PC-9 (cell line): ENCODE data around the gene CHAD. TPM values are rescaled to one million over a fixed set of nuclear protein-coding genes. Genes with fewer than 3 reads are reported as not detected.

ENCODE experiments used
- BruUV-seq: library from RNA; stranded (reverse); fragments of 400-500 nt; replicated peaks from 2 replicates; lab custom pipeline; 2021; lab: Mats Ljungman, UMichigan
- CTCF ChIA-PET: fragments of 300-600 bp; sonication (Branson Sonifier 250); formaldehyde crosslinking; loops from one replicate; lab custom pipeline; 2022; ENCODE audit warnings: antibody characterized with exemption; lab: Charles Lee
- POLR2A ChIA-PET: fragments of 300-600 bp; sonication (Branson Sonifier 250); formaldehyde crosslinking; loops from one replicate; lab custom pipeline; 2022; ENCODE audit warnings: antibody characterized with exemption; ENCODE audit not compliant: unreplicated experiment; lab: Charles Lee
- DNase-seq, 2 experiments: peaks; one replicate each; pipeline versions ENCODE4 v3.0.0 to v3.0.0-alpha.2; 2015 to 2022; ENCODE audit warnings: mixed read lengths in 1 of 2
- H2AFZ ChIP-seq: fragments of 200-600 bp; sonication (generic); 2 replicates; pipeline ENCODE4 v1.8.1; 2017; ENCODE audit warnings: antibody characterized with exemption
- H3F3A ChIP-seq: fragments of 200-600 bp; sonication (generic); 2 replicates; pipeline ENCODE4 v1.8.1; 2017; ENCODE audit warnings: antibody characterized with exemption, mild to moderate bottlenecking, low read depth; ENCODE audit not compliant: insufficient read depth
- H3K27ac ChIP-seq: fragments of 200-600 bp; sonication (generic); 2 replicates; pipeline ENCODE4 v1.6.1; 2016; ENCODE audit warnings: mixed run types
- H3K27me3 ChIP-seq: fragments of 200-600 bp; sonication (generic); 2 replicates; pipeline ENCODE4 v1.6.1; 2016; ENCODE audit warnings: low read depth, mixed run types; ENCODE audit not compliant: insufficient read depth
- H3K36me3 ChIP-seq: fragments of 200-600 bp; sonication (generic); 2 replicates; pipeline ENCODE4 v1.6.1; 2016; ENCODE audit warnings: low read depth, mixed run types
- H3K4me1 ChIP-seq: fragments of 200-600 bp; sonication (generic); replicated peaks from 2 replicates; pipeline ENCODE4 v1.6.1; 2016; ENCODE audit warnings: mixed run types; ENCODE audit not compliant: insufficient read depth
- H3K4me2 ChIP-seq: fragments of 200-600 bp; sonication (generic); 2 replicates; pipeline ENCODE4 v1.6.1; 2017; ENCODE audit warnings: mixed run types
- H3K4me3 ChIP-seq: fragments of 200-600 bp; sonication (generic); 2 replicates; pipeline ENCODE4 v1.6.1; 2016; ENCODE audit warnings: mixed run types
- H3K79me2 ChIP-seq: fragments of 200-600 bp; sonication (generic); 2 replicates; pipeline ENCODE4 v1.6.1; 2017; ENCODE audit warnings: low read depth, mixed run types
- H3K9me2 ChIP-seq: fragments of 200-600 bp; sonication (generic); 2 replicates; pipeline ENCODE4 v1.8.1; 2017; ENCODE audit warnings: mild to moderate bottlenecking; ENCODE audit not compliant: insufficient read depth
- H3K9me3 ChIP-seq: fragments of 200-600 bp; sonication (generic); 2 replicates; pipeline ENCODE4 v1.8.1; 2016; ENCODE audit warnings: low read depth; ENCODE audit not compliant: insufficient read depth
- H4K20me1 ChIP-seq: fragments of 200-600 bp; sonication (generic); 2 replicates; pipeline ENCODE4 v1.8.1; 2017; ENCODE audit not compliant: insufficient read depth
- CTCF ChIP-seq: fragments of 200-600 bp; sonication (generic); conservative IDR thresholded peaks from 2 replicates; pipeline ENCODE4 v1.6.1; 2017; ENCODE audit warnings: mixed run types, antibody characterized with exemption, mild to moderate bottlenecking, moderate library complexity
- EZH2 ChIP-seq: fragments of 200-600 bp; sonication (generic); IDR thresholded peaks from 2 replicates; pipeline ENCODE4 v1.8.0; 2017; ENCODE audit warnings: antibody characterized with exemption, low read depth
- intact Hi-C: fragments of 100-400 bp; cut with micrococcal nuclease; formaldehyde crosslinking; loops from one replicate; pipeline ENCODE4 v1.10.0; 2022; ENCODE audit not compliant: unreplicated experiment
- total RNA-seq: library from RNA; stranded (reverse); gene quantifications from 2 replicates; pipeline ENCODE4 v1.2.3, GENCODE V29; 2021

The CHAD gene
- total RNA-seq, 1 experiment from 2014 or later: not detected

DNA sequence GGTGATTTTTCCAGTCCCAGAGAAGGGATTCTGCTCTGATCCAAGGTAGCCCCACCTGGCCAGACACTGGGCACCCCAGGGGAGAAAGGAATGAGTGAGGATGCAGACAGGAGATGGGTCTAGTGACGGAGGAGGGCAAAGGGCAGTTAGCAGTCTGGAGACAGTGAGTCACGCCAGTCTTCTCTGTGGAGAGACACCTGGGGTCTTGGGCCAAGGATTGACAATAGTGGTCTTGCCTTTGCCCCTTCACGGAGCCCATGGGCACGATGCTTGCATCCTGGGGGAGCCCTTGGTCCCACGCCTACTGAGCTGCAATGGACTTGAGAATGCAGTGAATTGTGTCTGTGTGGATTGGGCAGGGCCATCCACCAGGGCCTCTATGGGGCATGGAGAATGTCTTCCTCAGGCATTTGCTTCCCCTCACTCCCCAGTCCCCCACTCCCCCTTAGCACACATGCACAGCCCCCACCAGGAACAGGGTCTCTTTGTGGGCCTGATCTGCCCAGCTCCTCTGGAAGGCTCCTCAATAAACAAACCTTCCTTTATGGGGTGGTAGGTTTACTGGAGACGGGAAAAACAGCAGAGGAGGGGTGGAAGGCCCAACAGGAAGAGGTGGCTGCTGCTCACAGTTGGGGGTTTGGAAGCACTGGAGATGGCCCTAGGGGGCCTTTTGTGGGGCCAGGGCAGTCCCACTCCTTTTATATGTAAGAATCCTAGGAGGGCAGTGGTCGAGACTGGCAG lies 1.4 kb downstream of the CHAD start:
- CTCF ChIA-PET: no interaction called here
- POLR2A ChIA-PET: interaction anchor here (0.6 kb wide), 1 partner anchor 403 kb away, joined by 9 read pairs; no protein-coding TSS in a partner anchor
- no peak overlapping the region for H3K4me3 ChIP-seq
- no peak overlapping the region for H3K4me2 ChIP-seq
- H3K27me3 ChIP-seq: no peaks in the 10 kb centered on the region
- BruUV-seq: no TSS peak
- H4K20me1 ChIP-seq: no peaks in the 10 kb centered on the region
- 0 out of 2 replicates have a peak, but pooled peaks cover 4% of the 10 kb centered on the region for H3K4me1 ChIP-seq
- H3K79me2 ChIP-seq: no peaks in the 10 kb centered on the region
- 0 out of 2 replicates have a peak, but pooled peaks cover 14% of the 10 kb centered on the region for H3K36me3 ChIP-seq
- no peak overlapping the region for H3K27ac ChIP-seq
- DNase-seq: no peak
- no peaks in the 10 kb centered on the region for H3K9me3 ChIP-seq
- TF ChIP-seq EZH2 (no peak), CTCF (no peak)
- intact Hi-C loops: no loop called here
- no peak overlapping the region for H2AFZ ChIP-seq
- H3F3A ChIP-seq: peaks cover 12% of the 10 kb centered on the region; the same call in 1 of the 2 replicates
- no peaks in the 10 kb centered on the region for H3K9me2 ChIP-seq

GRCh38 chr17:50466371-50467113 lies 2.1 kb downstream of the CHAD start:
- no peak overlapping the region for H3K4me3 ChIP-seq
- intact Hi-C loops: no loop called here
- ChIA-PET CTCF (no interaction called here), POLR2A (no interaction called here)
- H3K27me3 ChIP-seq: no peaks in the 10 kb centered on the region
- no peaks in the 10 kb centered on the region for H4K20me1 ChIP-seq
- H3K36me3 ChIP-seq: 0 out of 2 replicates have a peak, but pooled peaks cover 16% of the 10 kb centered on the region
- no peaks in the 10 kb centered on the region for H3K79me2 ChIP-seq
- no TSS peak for BruUV-seq
- H3K4me1 ChIP-seq: 0 out of 2 replicates have a peak, but pooled peaks cover 4% of the 10 kb centered on the region
- no peaks in the 10 kb centered on the region for H3K9me3 ChIP-seq
- no peaks in the 10 kb centered on the region for H3K9me2 ChIP-seq
- H3F3A ChIP-seq: peaks cover 8% of the 10 kb centered on the region; the same call in 1 of the 2 replicates
- no peak for DNase-seq
- H2AFZ ChIP-seq: no peak overlapping the region
- no peak for TF ChIP-seq EZH2
- TF ChIP-seq CTCF: no peak
- no peak overlapping the region for H3K27ac ChIP-seq
- H3K4me2 ChIP-seq: no peak overlapping the region

DNA sequence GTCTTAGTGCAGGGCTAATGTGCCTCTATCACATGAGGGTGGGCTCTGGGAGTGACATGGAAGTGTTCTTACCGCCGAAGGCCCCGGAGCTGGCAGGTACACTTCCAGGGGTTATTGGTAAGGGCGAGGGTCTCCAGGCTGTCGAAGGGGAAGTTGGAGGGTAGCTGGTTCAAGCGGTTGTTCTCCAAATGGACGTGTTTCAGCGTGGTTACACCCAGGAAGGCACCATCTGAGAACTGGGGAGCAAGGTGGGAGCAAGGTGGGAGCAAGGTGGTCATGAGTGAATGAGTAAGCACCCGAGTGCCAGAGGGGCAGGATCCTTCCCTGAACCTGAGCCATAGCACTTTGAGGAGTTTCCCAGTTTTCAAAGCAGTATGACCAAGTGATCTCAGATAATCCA lies 3.0 kb downstream of the CHAD start:
- no peaks in the 10 kb centered on the region for H3K9me3 ChIP-seq
- H3K9me2 ChIP-seq: no peaks in the 10 kb centered on the region
- ChIA-PET CTCF (no interaction called here), POLR2A (no interaction called here)
- H4K20me1 ChIP-seq: no peaks in the 10 kb centered on the region
- H3K4me2 ChIP-seq: no peak overlapping the region
- TF ChIP-seq EZH2: no peak
- no peak for TF ChIP-seq CTCF
- no peak for DNase-seq
- H3F3A ChIP-seq: peaks cover 8% of the 10 kb centered on the region; the same call in 1 of the 2 replicates
- H2AFZ ChIP-seq: no peak overlapping the region
- H3K79me2 ChIP-seq: no peaks in the 10 kb centered on the region
- no TSS peak for BruUV-seq
- H3K27ac ChIP-seq: no peak overlapping the region
- H3K36me3 ChIP-seq: peaks cover 16% of the 10 kb centered on the region; the same call in 1 of the 2 replicates
- no peak overlapping the region for H3K4me3 ChIP-seq
- H3K4me1 ChIP-seq: 0 out of 2 replicates have a peak, but pooled peaks cover 4% of the 10 kb centered on the region
- no peaks in the 10 kb centered on the region for H3K27me3 ChIP-seq
- intact Hi-C loops: no loop called here
